IMR-90 (cell line): ENCODE data around the gene THAP9. TPM values are rescaled to one million over a fixed set of nuclear protein-coding genes. Genes with fewer than 3 reads are reported as not detected.
A peak's percentile ranks its signal among the peaks of the same experiment; 100 is the strongest.

Experiments used
- ATAC-seq: fragments of 200-7000 bp; cut with Tn5 transposase; 2 replicates; pipeline ENCODE4 v1.9.1; 2020; ENCODE audit warnings: low read depth, mild to moderate bottlenecking, moderate library complexity
- BruUV-seq: library from RNA; stranded (reverse); fragments of 400-500 nt; replicated peaks from 2 replicates; lab custom pipeline; 2021; lab: Mats Ljungman, UMichigan
- CTCF ChIA-PET: fragments of 300-600 bp; formaldehyde crosslinking; extraction: SDS; loops from one replicate; lab custom pipeline; 2021; ENCODE audit warnings: antibody characterized with exemption; lab: Yijun Ruan, JAX
- POLR2A ChIA-PET: fragments of 300-600 bp; sonication (Branson Sonifier 250); formaldehyde crosslinking; loops from one replicate; lab custom pipeline; 2022; ENCODE audit warnings: antibody characterized with exemption; ENCODE audit not compliant: unreplicated experiment; lab: Charles Lee
- DNase-seq: peaks from one replicate; pipeline ENCODE4 v3.0.0; 2013
- H2AFZ ChIP-seq: replicated peaks from 2 replicates; pipeline ENCODE3; 2013; ENCODE audit warnings: low read length, mild to moderate bottlenecking; ENCODE audit not compliant: poor library complexity
- H2AK5ac ChIP-seq: 2 replicates; pipeline ENCODE4 v1.6.1; 2013; ENCODE audit warnings: low read depth, low read length, inconsistent platforms
- H2AK9ac ChIP-seq: replicated peaks from 2 replicates; pipeline ENCODE3; 2013; ENCODE audit warnings: mild to moderate bottlenecking, low read depth, low read length, moderate library complexity; ENCODE audit not compliant: poor library complexity
- H2BK120ac ChIP-seq: 2 replicates; pipeline ENCODE4 v1.6.1; 2013; ENCODE audit warnings: low read depth, low read length, inconsistent platforms
- H2BK15ac ChIP-seq: 3 replicates; pipeline ENCODE4 v1.6.1; 2013; ENCODE audit warnings: low read depth, low read length, inconsistent platforms
- H2BK20ac ChIP-seq: 2 replicates; pipeline ENCODE4 v1.6.1; 2013; ENCODE audit warnings: low read depth, mild to moderate bottlenecking, inconsistent platforms, low read length, moderate library complexity
- H2BK5ac ChIP-seq: 2 replicates; pipeline ENCODE4 v1.6.1; 2013; ENCODE audit warnings: mild to moderate bottlenecking, low read depth, low read length, inconsistent platforms; ENCODE audit not compliant: poor library complexity, severe bottlenecking
- H3K14ac ChIP-seq: replicated peaks from 2 replicates; pipeline ENCODE4 v1.6.1; 2013; ENCODE audit warnings: low read depth, low read length, inconsistent platforms
- H3K18ac ChIP-seq: 2 replicates; pipeline ENCODE4 v1.6.1; 2013; ENCODE audit warnings: low read depth, low read length, control low read depth
- H3K23ac ChIP-seq: 2 replicates; pipeline ENCODE4 v1.6.1; 2013; ENCODE audit warnings: low read depth, low read length, inconsistent platforms
- H3K27ac ChIP-seq: 2 replicates; pipeline ENCODE4 v1.5.1; 2013; ENCODE audit warnings: mild to moderate bottlenecking, control low read depth, low read length; ENCODE audit not compliant: insufficient read depth
- H3K27me3 ChIP-seq: 2 replicates; pipeline ENCODE4 v1.6.1; 2013; ENCODE audit warnings: low read length; ENCODE audit not compliant: control insufficient read depth, insufficient read depth
- H3K36me3 ChIP-seq: 2 replicates; pipeline ENCODE4 v1.6.1; 2013; ENCODE audit warnings: low read length, mixed read lengths; ENCODE audit not compliant: control insufficient read depth, insufficient read depth
- H3K4ac ChIP-seq: 2 replicates; pipeline ENCODE4 v1.6.1; 2013; ENCODE audit warnings: low read depth, low read length, inconsistent platforms
- H3K4me1 ChIP-seq: 2 replicates; pipeline ENCODE4 v1.6.1; 2013; ENCODE audit warnings: low read length, mixed read lengths; ENCODE audit not compliant: control insufficient read depth, insufficient read depth
- H3K4me2 ChIP-seq: 2 replicates; pipeline ENCODE4 v1.6.1; 2013; ENCODE audit warnings: low read depth, mild to moderate bottlenecking, control low read depth, low read length, moderate library complexity
- H3K4me3 ChIP-seq: 2 replicates; pipeline ENCODE4 v1.5.1; 2013; ENCODE audit warnings: low read depth, mild to moderate bottlenecking, control low read depth, low read length, moderate library complexity; ENCODE audit not compliant: insufficient read depth
- H3K56ac ChIP-seq: 2 replicates; pipeline ENCODE4 v1.6.1; 2013; ENCODE audit warnings: low read length, inconsistent platforms; ENCODE audit not compliant: insufficient read depth; ENCODE audit errors: extremely low read depth
- H3K79me1 ChIP-seq, 2 experiments: 2 replicates each; pipeline ENCODE4 v1.6.1; 2013; ENCODE audit warnings: low read length in 2 of 2, inconsistent platforms in 1 of 2, low read depth in 1 of 2
- H3K9ac ChIP-seq: 2 replicates; pipeline ENCODE4 v1.6.1; 2013; ENCODE audit warnings: low read depth, low read length, control low read depth
- H3K9me1 ChIP-seq: 2 replicates; pipeline ENCODE4 v1.6.1; 2013; ENCODE audit warnings: low read length, inconsistent platforms; ENCODE audit not compliant: insufficient read depth
- H3K9me3 ChIP-seq: 2 replicates; pipeline ENCODE4 v1.6.1; 2013; ENCODE audit warnings: low read length; ENCODE audit not compliant: control insufficient read depth, insufficient read depth
- H4K20me1 ChIP-seq: 2 replicates; pipeline ENCODE4 v1.6.1; 2013; ENCODE audit warnings: low read length, inconsistent platforms; ENCODE audit not compliant: insufficient read depth
- H4K5ac ChIP-seq: 2 replicates; pipeline ENCODE4 v1.6.1; 2013; ENCODE audit warnings: mild to moderate bottlenecking, low read depth, low read length, control low read depth
- H4K8ac ChIP-seq, 2 experiments: 2 replicates each; pipeline ENCODE4 v1.6.1; 2013; ENCODE audit warnings: low read depth in 2 of 2, low read length in 2 of 2, control low read depth in 1 of 2, inconsistent platforms in 1 of 2
- H4K91ac ChIP-seq: 2 replicates; pipeline ENCODE4 v1.6.1; 2013; ENCODE audit warnings: low read depth, low read length, inconsistent platforms; ENCODE audit not compliant: insufficient read depth
- FOS ChIP-seq: fragments of 150-350 bp; IDR thresholded peaks from 2 replicates; pipeline ENCODE4 v1.6.1; 2016; ENCODE audit warnings: low read depth, low read length
- NFE2L2 ChIP-seq: fragments of 150-350 bp; IDR thresholded peaks from 2 replicates; pipeline ENCODE4 v1.6.1; 2016; ENCODE audit warnings: low read depth, mild to moderate bottlenecking, low read length
- WGBS, 2 experiments: methylation state at CpG; one replicate each; pipeline versions ENCODE4 v1.1.5 to v1.1.7; 2013; ENCODE audit warnings: missing lambda C conversion rate in 2 of 2; ENCODE audit not compliant: insufficient read length in 1 of 2; ENCODE audit errors: extremely low coverage in 2 of 2; 5-methylcytosine and 5-hydroxymethylcytosine counted together
- dilution Hi-C: fragments of 300-500 bp; cut with HindIII; formaldehyde crosslinking; loops from one replicate; pipeline ENCODE4 v1.14.3; 2018; ENCODE audit warnings: low sequenced_read_pairs; ENCODE audit not compliant: unreplicated experiment
- in situ Hi-C: fragments of 300-500 bp; cut with MboI; formaldehyde crosslinking; loops from 3 replicates; pipeline ENCODE4 v1.14.3; 2019; ENCODE audit warnings: low sequenced_read_pairs, inconsistent platforms, mixed read lengths
- intact Hi-C: fragments of 100-400 bp; cut with micrococcal nuclease; formaldehyde crosslinking; loops from 2 replicates; pipeline ENCODE4 v1.10.0; 2022
- polyA plus RNA-seq, 3 experiments: library from polyadenylated mRNA; depleted of rRNA; stranded (reverse); fragments of >200 nt; gene quantifications; 2 replicates each; pipeline ENCODE4 v1.2.3, GENCODE V29; 2012; ENCODE audit warnings: low replicate concordance in 1 of 3
- total RNA-seq: library from RNA; depleted of rRNA; stranded (reverse); fragments of >200 nt; gene quantifications from 2 replicates; pipeline ENCODE4 v1.2.3, GENCODE V29; 2012
- TF ChIP-seq, protein P1 (sequence below): conservative IDR thresholded peaks from 2 replicates; pipeline ENCODE4 v1.5.1; 2012; ENCODE audit warnings: mild to moderate bottlenecking, low read depth, low read length, improper control_type of control experiment

THAP9 gene
- total and polyA plus RNA-seq, 2 of the 4 experiments (the other 2 are of a cell fraction): 0.86 to 2.9 TPM

GRCh38 chr4:82905205-82905604, 4.7 kb downstream of the THAP9 start:
- dilution Hi-C loops (no loop called here), in situ Hi-C loops (no loop called here), intact Hi-C loops (no loop called here)
- WGBS, 2 experiments: no CpG with 5 or more reads among the region's 2 CpGs
- Histone ChIP-seq H3K23ac (no peak overlapping the region), H3K79me1 (peaks cover 0 to 9% of the 10 kb centered on the region in 2 experiments; a peak in 1 of 4 replicates), H3K36me3 (no peaks in the 10 kb centered on the region; the same call in 1 of the 2 replicates), H3K27ac (no peak overlapping the region), H2BK120ac (no peak overlapping the region), H2BK5ac (no peak overlapping the region), H3K9me3 (no peaks in the 10 kb centered on the region), H2BK20ac (no peak overlapping the region), H3K4ac (no peak overlapping the region), H4K91ac (no peak overlapping the region), H4K8ac (no peak overlapping the region), H3K27me3 (no peaks in the 10 kb centered on the region), H3K56ac (no peak overlapping the region), H3K9me1 (peaks cover 2% of the 10 kb centered on the region; the same call in 1 of the 2 replicates), H4K5ac (no peak overlapping the region), H3K4me3 (no peak overlapping the region), H4K20me1 (no peaks in the 10 kb centered on the region), H3K9ac (no peak overlapping the region), H2BK15ac (no peak overlapping the region), H2AK9ac (no peak overlapping the region), H3K14ac (no peak overlapping the region), H2AK5ac (no peak overlapping the region), H3K18ac (no peak overlapping the region), H3K4me2 (no peak overlapping the region; the same call in 1 of the 2 replicates), H2AFZ (no peak overlapping the region), H3K4me1 (no peaks in the 10 kb centered on the region)
- ChIA-PET POLR2A (interaction anchor here (0.6 kb wide), 1 partner anchor 13 kb away, joined by 3 read pairs; no protein-coding TSS in a partner anchor), CTCF (no interaction called here)
- BruUV-seq: no TSS peak
- no peak for ATAC-seq
- no peak for TF ChIP-seq NFE2L2
- TF ChIP-seq, protein P1, sequence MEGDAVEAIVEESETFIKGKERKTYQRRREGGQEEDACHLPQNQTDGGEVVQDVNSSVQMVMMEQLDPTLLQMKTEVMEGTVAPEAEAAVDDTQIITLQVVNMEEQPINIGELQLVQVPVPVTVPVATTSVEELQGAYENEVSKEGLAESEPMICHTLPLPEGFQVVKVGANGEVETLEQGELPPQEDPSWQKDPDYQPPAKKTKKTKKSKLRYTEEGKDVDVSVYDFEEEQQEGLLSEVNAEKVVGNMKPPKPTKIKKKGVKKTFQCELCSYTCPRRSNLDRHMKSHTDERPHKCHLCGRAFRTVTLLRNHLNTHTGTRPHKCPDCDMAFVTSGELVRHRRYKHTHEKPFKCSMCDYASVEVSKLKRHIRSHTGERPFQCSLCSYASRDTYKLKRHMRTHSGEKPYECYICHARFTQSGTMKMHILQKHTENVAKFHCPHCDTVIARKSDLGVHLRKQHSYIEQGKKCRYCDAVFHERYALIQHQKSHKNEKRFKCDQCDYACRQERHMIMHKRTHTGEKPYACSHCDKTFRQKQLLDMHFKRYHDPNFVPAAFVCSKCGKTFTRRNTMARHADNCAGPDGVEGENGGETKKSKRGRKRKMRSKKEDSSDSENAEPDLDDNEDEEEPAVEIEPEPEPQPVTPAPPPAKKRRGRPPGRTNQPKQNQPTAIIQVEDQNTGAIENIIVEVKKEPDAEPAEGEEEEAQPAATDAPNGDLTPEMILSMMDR: no peak
- TF ChIP-seq FOS: peak; percentile 30; the same call in 1 of the 2 replicates
- peak; percentile 64 for DNase-seq
